Suppressor macrophage treated with lipopolysaccharide for 4 hours (primary cell): ENCODE data around the gene IFTAP.
"Not testable (repeated sequence)": the region's sequence is repeated elsewhere in the genome, so short reads cannot be mapped to it uniquely, and the experiment has no call there.

Experiments used
- DNase-seq: peaks from one replicate; pipeline ENCODE4 v3.0.0-alpha.2; 2020

The IFTAP gene

GRCh38 chr11:36594316-36594989 is at the start of gene IFTAP:
Gene IFTAP (plus strand): TSS chr11:36594502. CDS start chr11:36610104, 15,602 bp downstream.
- DNase-seq, result peak; percentile 81

DNA sequence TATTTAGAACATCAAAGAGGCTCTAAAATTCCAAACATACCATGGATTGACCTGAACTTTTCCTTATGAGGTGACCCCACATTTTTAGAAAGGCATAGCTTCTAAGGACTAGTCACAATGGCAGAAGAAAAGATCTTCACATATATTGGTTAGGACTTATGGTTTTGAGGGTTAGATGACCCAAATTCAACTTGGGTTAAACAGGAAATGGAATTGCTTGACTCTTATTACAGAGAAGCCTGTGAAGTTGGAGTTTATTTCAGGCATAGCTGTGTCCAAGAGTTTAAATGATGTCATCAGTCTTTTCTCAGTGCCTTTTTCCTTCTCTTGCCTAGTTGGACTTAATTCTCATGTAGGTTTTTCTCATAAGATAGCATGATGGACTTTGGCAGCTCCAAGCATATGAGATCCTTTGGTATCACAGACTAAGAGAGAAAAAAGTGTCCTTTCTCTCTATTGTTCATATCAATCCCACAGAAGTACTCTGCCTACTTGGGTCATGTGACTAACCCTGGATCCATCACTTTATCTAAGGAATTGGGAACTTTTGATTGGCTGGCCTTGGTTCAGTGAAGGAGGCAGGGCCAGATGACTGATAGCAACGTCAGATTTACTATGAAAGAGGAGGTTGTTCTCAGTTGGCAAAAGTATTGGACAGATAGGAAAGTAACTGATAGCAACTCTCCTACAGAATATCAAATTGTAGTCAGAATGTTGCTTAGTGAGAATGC is 43.8 kb upstream of the IFTAP start:
- no peak for DNase-seq

DNA sequence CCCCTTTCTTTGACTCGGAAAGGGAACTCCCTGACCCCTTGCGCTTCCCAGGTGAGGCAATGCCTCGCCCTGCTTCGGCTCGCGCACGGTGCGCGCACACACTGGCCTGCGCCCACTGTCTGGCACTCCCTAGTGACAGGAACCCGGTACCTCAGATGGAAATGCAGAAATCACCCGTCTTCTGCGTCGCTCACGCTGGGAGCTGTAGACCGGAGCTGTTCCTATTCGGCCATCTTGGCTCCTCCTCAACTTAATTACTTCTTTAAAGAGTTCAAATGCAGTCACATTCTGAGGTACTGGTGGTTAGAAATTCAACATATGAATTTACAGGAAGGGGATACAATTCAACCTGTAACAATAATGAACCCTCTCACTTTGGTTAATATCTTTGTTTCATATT is 36.9 kb upstream of the IFTAP start:
- not testable (repeated sequence) for DNase-seq

DNA sequence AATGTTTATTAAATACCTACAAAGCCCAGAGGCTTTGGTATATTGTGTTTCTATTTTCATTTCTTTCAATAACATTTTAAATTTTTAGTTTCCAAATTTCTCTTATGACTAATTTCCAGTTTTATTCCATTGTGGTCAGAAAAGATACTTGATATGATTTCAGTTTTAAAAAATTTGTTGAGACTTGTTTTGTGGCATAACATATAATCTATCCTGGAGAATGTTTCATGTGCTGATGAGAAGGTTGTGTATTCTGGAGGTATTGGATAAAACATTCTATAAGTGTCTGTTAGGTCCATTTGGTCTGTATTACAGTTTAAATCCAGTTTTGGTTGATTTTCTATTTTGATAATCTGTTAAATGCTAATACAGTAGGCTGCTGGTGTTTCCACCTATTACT is 36.3 kb upstream of the IFTAP start:
- DNase-seq, result no peak

DNA sequence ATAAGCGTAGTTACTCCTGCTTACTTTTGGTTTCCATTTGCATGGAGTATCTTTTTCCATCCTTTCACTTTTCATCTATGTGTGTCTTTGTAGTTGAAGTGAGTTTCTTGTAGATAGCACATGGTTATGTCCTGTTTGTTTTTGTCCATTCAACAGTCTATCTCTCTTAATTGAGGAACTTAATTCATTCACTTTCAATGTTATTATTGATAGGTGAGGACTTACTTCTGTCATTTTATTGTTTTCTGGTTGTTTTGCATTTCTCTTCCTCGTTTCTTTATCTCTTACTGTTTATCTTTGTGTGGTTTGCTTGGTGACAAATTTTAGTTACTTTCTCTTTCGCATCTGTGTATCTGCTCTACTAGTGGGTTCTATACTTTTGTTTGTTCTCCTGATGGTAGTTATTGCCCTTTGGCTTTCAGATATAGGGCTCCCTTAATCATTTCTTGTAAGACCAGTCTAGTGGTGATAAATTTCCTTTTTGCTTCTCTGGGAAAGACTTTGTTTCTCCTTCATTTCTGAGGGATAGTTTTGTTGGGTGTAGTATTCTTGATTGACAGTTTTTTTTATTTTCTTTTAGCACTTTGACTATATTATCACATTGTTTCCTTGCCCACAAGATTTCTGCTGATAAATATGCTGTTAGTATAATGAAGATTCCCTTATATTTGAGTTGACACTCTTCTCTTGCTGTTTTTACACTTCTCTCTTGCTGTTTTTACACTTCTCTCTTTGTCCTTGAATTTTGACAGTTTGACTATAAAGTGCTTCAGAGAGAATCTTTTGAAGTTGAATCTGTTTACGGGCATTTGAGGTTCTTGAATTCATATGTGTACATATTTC is 35.5 kb upstream of the IFTAP start:
- DNase-seq, result no peak

- peak; percentile 73 for DNase-seq
Measured at GRCh38 chr11:36564376-36565030, 29.8 kb upstream of the IFTAP start.

GRCh38 chr11:36565031-36565610 is 29.2 kb upstream of the IFTAP start:
- no peak for DNase-seq

GRCh38 chr11:36566407-36567053 is 27.8 kb upstream of the IFTAP start:
- no peak for DNase-seq

GRCh38 chr11:36567694-36568093 is 26.6 kb upstream of the IFTAP start, which contains the start of gene RAG1:
Gene RAG1 (plus strand): TSS chr11:36568007. CDS start chr11:36573305, 5,298 bp downstream.
- DNase-seq, result no peak

GRCh38 chr11:36569095-36569494 is 25.2 kb upstream of the IFTAP start:
- DNase-seq, result no peak

DNA sequence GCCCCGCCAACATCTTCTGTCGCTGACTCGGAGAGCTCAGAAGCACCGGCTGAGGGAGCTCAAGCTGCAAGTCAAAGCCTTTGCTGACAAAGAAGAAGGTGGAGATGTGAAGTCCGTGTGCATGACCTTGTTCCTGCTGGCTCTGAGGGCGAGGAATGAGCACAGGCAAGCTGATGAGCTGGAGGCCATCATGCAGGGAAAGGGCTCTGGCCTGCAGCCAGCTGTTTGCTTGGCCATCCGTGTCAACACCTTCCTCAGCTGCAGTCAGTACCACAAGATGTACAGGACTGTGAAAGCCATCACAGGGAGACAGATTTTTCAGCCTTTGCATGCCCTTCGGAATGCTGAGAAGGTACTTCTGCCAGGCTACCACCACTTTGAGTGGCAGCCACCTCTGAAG is 19.8 kb upstream of the IFTAP start:
- DNase-seq, result no peak

DNA sequence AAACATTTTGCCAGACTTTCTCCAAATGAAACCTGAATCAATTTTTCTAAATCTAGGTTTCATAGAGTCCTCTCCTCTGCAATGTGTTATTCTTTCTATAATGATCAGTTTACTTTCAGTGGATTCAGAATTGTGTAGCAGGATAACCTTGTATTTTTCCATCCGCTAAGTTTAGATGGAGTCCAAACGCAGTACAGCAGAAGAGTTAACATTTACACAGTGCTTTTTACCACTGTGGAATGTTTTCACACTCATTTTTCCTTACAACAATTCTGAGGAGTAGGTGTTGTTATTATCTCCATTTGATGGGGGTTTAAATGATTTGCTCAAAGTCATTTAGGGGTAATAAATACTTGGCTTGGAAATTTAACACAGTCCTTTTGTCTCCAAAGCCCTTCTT is 16.9 kb upstream of the IFTAP start:
- no peak for DNase-seq

DNA sequence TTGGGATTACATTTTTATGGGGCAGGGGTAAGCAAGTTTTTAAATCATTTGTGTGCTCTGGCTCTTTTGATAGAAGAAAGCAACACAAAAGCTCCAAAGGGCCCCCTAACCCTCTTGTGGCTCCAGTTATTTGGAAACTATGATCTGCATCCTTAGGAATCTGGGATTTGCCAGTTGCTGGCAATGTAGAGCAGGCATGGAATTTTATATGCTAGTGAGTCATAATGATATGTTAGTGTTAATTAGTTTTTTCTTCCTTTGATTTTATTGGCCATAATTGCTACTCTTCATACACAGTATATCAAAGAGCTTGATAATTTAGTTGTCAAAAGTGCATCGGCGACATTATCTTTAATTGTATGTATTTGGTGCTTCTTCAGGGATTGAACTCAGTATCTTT is 16.4 kb upstream of the IFTAP start:
- DNase-seq, result no peak

DNA sequence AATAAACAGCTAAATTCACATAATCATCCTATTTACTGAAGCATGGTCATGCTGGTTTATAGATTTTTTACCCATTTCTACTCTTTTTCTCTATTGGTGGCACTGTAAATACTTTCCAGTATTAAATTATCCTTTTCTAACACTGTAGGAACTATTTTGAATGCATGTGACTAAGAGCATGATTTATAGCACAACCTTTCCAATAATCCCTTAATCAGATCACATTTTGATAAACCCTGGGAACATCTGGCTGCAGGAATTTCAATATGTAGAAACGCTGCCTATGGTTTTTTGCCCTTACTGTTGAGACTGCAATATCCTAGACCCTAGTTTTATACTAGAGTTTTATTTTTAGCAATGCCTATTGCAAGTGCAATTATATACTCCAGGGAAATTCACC is 15.8 kb upstream of the IFTAP start:
- no peak for DNase-seq

DNA sequence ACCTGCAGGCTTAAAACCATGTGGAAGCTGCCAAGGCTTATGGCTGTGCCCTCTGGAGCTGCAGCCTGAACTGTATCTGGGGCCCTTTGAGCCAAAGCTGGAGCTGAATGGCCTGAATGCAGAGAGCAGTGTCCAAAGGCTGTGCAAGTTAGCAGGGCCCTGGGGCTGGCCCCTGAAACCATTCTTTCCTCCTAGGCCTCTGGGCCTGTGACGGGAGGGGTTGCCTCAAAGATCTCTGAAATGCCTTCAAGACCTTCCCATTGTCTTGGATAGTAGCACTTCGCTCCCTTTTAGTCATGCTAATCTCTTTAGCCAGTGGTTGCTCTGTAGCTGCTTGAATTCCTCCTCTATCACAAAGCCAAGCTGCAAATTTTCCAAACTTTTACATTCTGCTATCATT is 12.8 kb upstream of the IFTAP start:
- no peak for DNase-seq

DNA sequence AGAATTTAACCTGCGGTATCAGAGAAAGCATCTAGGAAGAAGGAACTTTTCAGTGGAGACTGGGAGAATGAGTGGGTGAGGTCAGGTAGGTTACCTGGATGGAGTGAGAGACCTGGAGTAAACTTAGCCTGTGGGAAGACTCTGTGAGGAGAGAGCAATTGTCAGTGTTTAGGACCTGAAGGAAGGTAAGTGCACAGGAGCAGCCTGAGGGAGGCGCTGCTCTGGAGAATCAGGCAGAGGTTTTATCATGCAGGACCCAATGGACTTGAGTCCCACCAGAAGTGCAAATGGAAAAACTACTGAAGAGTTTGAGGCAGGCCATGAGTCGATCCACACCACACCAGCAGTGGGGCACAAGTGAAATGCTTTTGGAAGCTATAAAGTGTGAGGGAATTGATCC is 10.6 kb upstream of the IFTAP start:
- no peak for DNase-seq

DNA sequence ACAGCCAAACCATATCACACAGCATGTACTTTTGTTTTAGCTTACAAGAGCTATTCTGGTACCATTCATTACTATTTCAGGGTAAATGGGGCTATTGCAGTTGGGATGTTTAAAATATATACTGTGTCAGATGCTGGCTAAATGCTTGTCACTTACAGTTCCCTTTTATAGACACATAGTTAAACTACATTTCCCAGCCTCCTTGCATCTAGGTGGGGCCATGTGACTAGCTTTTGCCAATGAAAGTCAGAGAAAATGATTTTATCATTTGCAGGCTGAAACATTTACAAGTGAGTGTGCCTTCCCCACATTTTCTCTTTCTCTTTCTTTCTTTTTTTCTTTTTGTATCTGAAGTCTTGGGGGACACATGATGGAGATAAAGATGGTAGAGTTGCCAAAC is 7.8 kb upstream of the IFTAP start:
- peak; percentile 40 for DNase-seq

GRCh38 chr11:36588099-36588498 is 6.2 kb upstream of the IFTAP start:
- no peak for DNase-seq

GRCh38 chr11:36590513-36590912 is 3.8 kb upstream of the IFTAP start:
- no peak for DNase-seq

DNA sequence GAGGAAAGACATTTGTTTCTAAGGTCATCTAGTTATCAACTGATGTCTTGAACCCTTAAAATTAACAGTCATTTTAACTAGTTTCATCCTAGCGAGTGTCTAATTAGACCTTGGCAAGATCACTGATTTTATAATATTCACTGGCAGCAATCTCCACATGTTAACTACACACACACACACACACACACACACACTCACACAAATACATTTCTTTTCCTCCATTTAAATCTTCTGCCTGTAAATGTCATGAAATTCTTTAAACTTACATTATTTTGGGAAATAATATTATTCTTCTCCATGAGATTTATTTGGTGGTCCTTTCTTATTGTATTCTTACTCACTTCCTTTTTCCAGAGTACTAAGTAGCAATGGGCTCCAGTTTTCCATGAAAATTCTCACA is 2.9 kb upstream of the IFTAP start:
- DNase-seq, result no peak

GRCh38 chr11:36596880-36597279 is 2.6 kb downstream of the IFTAP start:
- no peak for DNase-seq

DNA sequence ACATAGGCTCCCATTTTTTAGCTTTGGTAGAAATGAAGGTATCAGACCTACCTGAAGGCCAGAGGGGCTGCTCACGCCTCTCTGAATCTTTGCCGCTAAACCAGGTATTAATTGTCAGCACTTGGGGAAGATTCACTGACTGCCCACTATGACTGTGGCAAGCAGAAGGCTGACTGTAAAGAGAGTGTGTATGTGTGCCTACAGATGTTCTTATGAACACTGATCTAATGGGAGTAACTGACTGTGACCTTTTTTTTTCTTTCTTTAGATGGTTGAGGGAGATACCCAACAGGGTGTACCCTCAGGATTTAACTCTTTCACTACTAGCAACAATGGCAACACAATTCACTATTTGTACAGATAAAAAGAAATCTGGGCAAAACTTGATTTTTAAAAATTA is 3.7 kb downstream of the IFTAP start, which contains the start of gene RAG2:
Gene RAG2, minus strand, starts transcription at position 186 of the 400 bp plus-strand sequence. CDS start 4,068 bp downstream, outside the sequence.
- no peak for DNase-seq
